Measurements from ENCODE around the gene SH3GLB1. TPM values are rescaled to one million over a fixed set of nuclear protein-coding genes. Genes with fewer than 3 reads are reported as not detected.

Gene SH3GLB1
- total and polyA plus RNA-seq, 9 of the 15 experiments (the other 6 are each of a cell fraction or from before 2014, with no cell fraction given): 8.6 to 34.2 (median 24.2) TPM

DNA sequence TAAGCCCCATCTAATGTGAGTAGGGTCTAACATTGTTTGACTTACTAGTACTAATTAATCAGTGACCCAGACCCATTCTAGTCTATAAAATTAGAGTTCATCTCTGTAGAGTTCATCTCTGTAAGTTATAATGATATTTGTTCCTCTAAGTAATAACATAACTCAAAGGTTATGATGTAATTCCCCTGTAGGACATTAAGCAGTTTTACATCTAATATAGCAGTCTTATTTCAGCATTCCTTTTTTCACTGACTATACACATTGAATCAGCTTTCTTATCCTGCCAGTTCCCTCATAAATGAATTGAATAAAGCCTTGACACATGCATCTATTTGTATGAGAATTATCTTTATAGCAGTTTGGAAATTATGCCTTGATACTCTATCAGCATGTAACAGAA is 90.9 kb downstream of the SH3GLB1 start (continued):
- TF ChIP-seq SMAD3 (CRISPR knock-in tag; conservative IDR thresholded peaks at IDR 0.05): no peak
- TF ChIP-seq, protein P1, sequence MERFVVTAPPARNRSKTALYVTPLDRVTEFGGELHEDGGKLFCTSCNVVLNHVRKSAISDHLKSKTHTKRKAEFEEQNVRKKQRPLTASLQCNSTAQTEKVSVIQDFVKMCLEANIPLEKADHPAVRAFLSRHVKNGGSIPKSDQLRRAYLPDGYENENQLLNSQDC (CRISPR knock-in tag; IDR thresholded peaks at IDR 0.05): no peak
- TF ChIP-seq, protein P2, sequence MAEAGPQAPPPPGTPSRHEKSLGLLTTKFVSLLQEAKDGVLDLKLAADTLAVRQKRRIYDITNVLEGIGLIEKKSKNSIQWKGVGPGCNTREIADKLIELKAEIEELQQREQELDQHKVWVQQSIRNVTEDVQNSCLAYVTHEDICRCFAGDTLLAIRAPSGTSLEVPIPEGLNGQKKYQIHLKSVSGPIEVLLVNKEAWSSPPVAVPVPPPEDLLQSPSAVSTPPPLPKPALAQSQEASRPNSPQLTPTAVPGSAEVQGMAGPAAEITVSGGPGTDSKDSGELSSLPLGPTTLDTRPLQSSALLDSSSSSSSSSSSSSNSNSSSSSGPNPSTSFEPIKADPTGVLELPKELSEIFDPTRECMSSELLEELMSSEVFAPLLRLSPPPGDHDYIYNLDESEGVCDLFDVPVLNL (CRISPR knock-in tag; IDR thresholded peaks at IDR 0.05; ENCODE audit: low read depth): no peak
- TF ChIP-seq, protein P3, sequence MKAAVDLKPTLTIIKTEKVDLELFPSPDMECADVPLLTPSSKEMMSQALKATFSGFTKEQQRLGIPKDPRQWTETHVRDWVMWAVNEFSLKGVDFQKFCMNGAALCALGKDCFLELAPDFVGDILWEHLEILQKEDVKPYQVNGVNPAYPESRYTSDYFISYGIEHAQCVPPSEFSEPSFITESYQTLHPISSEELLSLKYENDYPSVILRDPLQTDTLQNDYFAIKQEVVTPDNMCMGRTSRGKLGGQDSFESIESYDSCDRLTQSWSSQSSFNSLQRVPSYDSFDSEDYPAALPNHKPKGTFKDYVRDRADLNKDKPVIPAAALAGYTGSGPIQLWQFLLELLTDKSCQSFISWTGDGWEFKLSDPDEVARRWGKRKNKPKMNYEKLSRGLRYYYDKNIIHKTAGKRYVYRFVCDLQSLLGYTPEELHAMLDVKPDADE (conservative IDR thresholded peaks at IDR 0.05; ENCODE audit: control insufficient read depth, low read depth, low read length): no peak
- TF ChIP-seq ZNF197 (CRISPR knock-in tag; IDR thresholded peaks at IDR 0.05; ENCODE audit: low read depth): no peak

Other genes starting within 250 kb of the SH3GLB1 start
- gene CLCA1, start 235.6 kb upstream of the SH3GLB1 start, total RNA-seq (2014; rRNA removed): not detected in 2 replicates
- not detected in 2 replicates for gene CLCA1, start 235.6 kb upstream of the SH3GLB1 start, total RNA-seq (2014; rRNA removed; fragmentation: Illumina TruSeq; extraction: Trizol)
- gene CLCA1, start 235.6 kb upstream of the SH3GLB1 start, total RNA-seq (2015; rRNA removed; fragmentation: Illumina TruSeq; extraction: Trizol): not detected in 2 replicates
- 0.04 and 0.22 TPM in 2 replicates for gene CLCA1, start 235.6 kb upstream of the SH3GLB1 start, total RNA-seq (2021)
- 0.03 and 0.08 TPM in 2 replicates for gene CLCA1, start 235.6 kb upstream of the SH3GLB1 start, polyA plus RNA-seq (2011; rRNA removed)
- gene CLCA1, start 235.6 kb upstream of the SH3GLB1 start, polyA plus RNA-seq (2014; fragmentation: Illumina TruSeq; extraction: Trizol): 0.08 TPM in 1 of 2 replicates, not detected in the other
- gene CLCA1, start 235.6 kb upstream of the SH3GLB1 start, polyA plus RNA-seq (2014; fragmentation: Nextera tagmentation; extraction: Ambion mirVana): under 1 TPM in 1 of 2 experiments, not detected in 1; 0.03 TPM
- not detected in 2 replicates for gene CLCA1, start 235.6 kb upstream of the SH3GLB1 start, polyA plus RNA-seq (2014; rRNA removed)
- not detected in 2 replicates for gene CLCA4, start 157.5 kb upstream of the SH3GLB1 start, total RNA-seq (2014; rRNA removed)
- gene CLCA4, start 157.5 kb upstream of the SH3GLB1 start, total RNA-seq (2014; rRNA removed; fragmentation: Illumina TruSeq; extraction: Trizol): not detected in 2 replicates
- not detected in 2 replicates for gene CLCA4, start 157.5 kb upstream of the SH3GLB1 start, total RNA-seq (2015; rRNA removed; fragmentation: Illumina TruSeq; extraction: Trizol)
- not detected in 2 replicates for gene CLCA4, start 157.5 kb upstream of the SH3GLB1 start, total RNA-seq (2021)
- not detected in 2 replicates for gene CLCA4, start 157.5 kb upstream of the SH3GLB1 start, polyA plus RNA-seq (2011; rRNA removed)
- not detected in 2 replicates for gene CLCA4, start 157.5 kb upstream of the SH3GLB1 start, polyA plus RNA-seq (2014; fragmentation: Illumina TruSeq; extraction: Trizol)
- not detected for gene CLCA4, start 157.5 kb upstream of the SH3GLB1 start, polyA plus RNA-seq (2014; fragmentation: Nextera tagmentation; extraction: Ambion mirVana)
- not detected in 2 replicates for gene CLCA4, start 157.5 kb upstream of the SH3GLB1 start, polyA plus RNA-seq (2014; rRNA removed)
- 108 and 115 TPM in 2 replicates for gene SELENOF, start 209.6 kb downstream of the SH3GLB1 start, total RNA-seq (2014; rRNA removed)
- 194 and 221 TPM in 2 replicates for gene SELENOF, start 209.6 kb downstream of the SH3GLB1 start, total RNA-seq (2014; rRNA removed; fragmentation: Illumina TruSeq; extraction: Trizol)
- 155 and 176 TPM in 2 replicates for gene SELENOF, start 209.6 kb downstream of the SH3GLB1 start, total RNA-seq (2015; rRNA removed; fragmentation: Illumina TruSeq; extraction: Trizol)
- 197 and 201 TPM in 2 replicates for gene SELENOF, start 209.6 kb downstream of the SH3GLB1 start, total RNA-seq (2021)
- 225 and 296 TPM in 2 replicates for gene SELENOF, start 209.6 kb downstream of the SH3GLB1 start, polyA plus RNA-seq (2011; rRNA removed)
- 256 and 320 TPM in 2 replicates for gene SELENOF, start 209.6 kb downstream of the SH3GLB1 start, polyA plus RNA-seq (2014; fragmentation: Illumina TruSeq; extraction: Trizol)
- 100 to 1,000 TPM; 371 to 394 TPM for gene SELENOF, start 209.6 kb downstream of the SH3GLB1 start, polyA plus RNA-seq (2014; fragmentation: Nextera tagmentation; extraction: Ambion mirVana)
- gene SELENOF, start 209.6 kb downstream of the SH3GLB1 start, polyA plus RNA-seq (2014; rRNA removed): 215 and 237 TPM in 2 replicates
- 18.3 and 21.1 TPM in 2 replicates for gene HS2ST1, start 210.1 kb downstream of the SH3GLB1 start, total RNA-seq (2014; rRNA removed)
- gene HS2ST1, start 210.1 kb downstream of the SH3GLB1 start, total RNA-seq (2014; rRNA removed; fragmentation: Illumina TruSeq; extraction: Trizol): 33.8 and 38.5 TPM in 2 replicates
- gene HS2ST1, start 210.1 kb downstream of the SH3GLB1 start, total RNA-seq (2015; rRNA removed; fragmentation: Illumina TruSeq; extraction: Trizol): 24.8 and 27.1 TPM in 2 replicates
- gene HS2ST1, start 210.1 kb downstream of the SH3GLB1 start, total RNA-seq (2021): 37.7 and 43.3 TPM in 2 replicates
- 25.6 and 41.1 TPM in 2 replicates for gene HS2ST1, start 210.1 kb downstream of the SH3GLB1 start, polyA plus RNA-seq (2011; rRNA removed)
- gene HS2ST1, start 210.1 kb downstream of the SH3GLB1 start, polyA plus RNA-seq (2014; fragmentation: Illumina TruSeq; extraction: Trizol): 21.7 and 25.8 TPM in 2 replicates
- 1 to 10 TPM; 7.7 to 8.9 TPM for gene HS2ST1, start 210.1 kb downstream of the SH3GLB1 start, polyA plus RNA-seq (2014; fragmentation: Nextera tagmentation; extraction: Ambion mirVana)
- gene HS2ST1, start 210.1 kb downstream of the SH3GLB1 start, polyA plus RNA-seq (2014; rRNA removed): 19.9 and 20.8 TPM in 2 replicates

All from K562 (cell line).